HG03045 (cell line): Measurements from ENCODE around the gene HMMR.
"Not testable (repeated sequence)": the region's sequence is repeated elsewhere in the genome, so short reads cannot be mapped to it uniquely, and the experiment has no call there.

Experiments used
- ATAC-seq: cut with Tn5 transposase; IDR thresholded peaks from one replicate; pipeline ENCODE4 v1.9.1; 2021; ENCODE audit warnings: mild to moderate bottlenecking, moderate library complexity; ENCODE audit not compliant: unreplicated experiment

The HMMR gene

GRCh38 chr5:163505368-163506094 lies 45.1 kb downstream of the HMMR start, which contains the start of gene MAT2B:
TSS of gene MAT2B (plus strand) at chr5:163505619. CDS start at chr5:163505687, 68 bp downstream.
- peak; percentile 93 for ATAC-seq

- ATAC-seq, result peak; percentile 14
Measured at GRCh38 chr5:163506095-163506457, 45.6 kb downstream of the HMMR start.

GRCh38 chr5:163506726-163507125 lies 46.3 kb downstream of the HMMR start:
- ATAC-seq, result no peak

GRCh38 chr5:163508753-163509152 lies 48.3 kb downstream of the HMMR start:
- ATAC-seq, result no peak

GRCh38 chr5:163509291-163509951 lies 49.0 kb downstream of the HMMR start:
- no peak for ATAC-seq

GRCh38 chr5:163512526-163512925 lies 52.1 kb downstream of the HMMR start:
- ATAC-seq, result no peak

- no peak for ATAC-seq
Measured at GRCh38 chr5:163525096-163525495, 64.7 kb downstream of the HMMR start.

GRCh38 chr5:163529698-163530097 lies 69.3 kb downstream of the HMMR start:
- ATAC-seq, result no peak

- no peak for ATAC-seq
Measured at GRCh38 chr5:163531272-163531671, 70.8 kb downstream of the HMMR start.

- ATAC-seq, result no peak
Measured at GRCh38 chr5:163532171-163533084, 72.0 kb downstream of the HMMR start.

- ATAC-seq, result no peak
Measured at GRCh38 chr5:163533223-163533622, 72.8 kb downstream of the HMMR start.

- no peak for ATAC-seq
Measured at GRCh38 chr5:163534492-163535094, 74.2 kb downstream of the HMMR start.

GRCh38 chr5:163535290-163535689 lies 74.9 kb downstream of the HMMR start:
- no peak for ATAC-seq

- not testable (repeated sequence) for ATAC-seq
Measured at GRCh38 chr5:163536442-163536841, 76.0 kb downstream of the HMMR start.

- ATAC-seq, result no peak
Measured at GRCh38 chr5:163540696-163541095, 80.3 kb downstream of the HMMR start.
